CD14-positive monocyte (primary cell): Measurements from ENCODE around the gene GRWD1. TPM values are rescaled to one million over a fixed set of nuclear protein-coding genes. Genes with fewer than 3 reads are reported as not detected.

ENCODE experiments used
- DNase-seq, 3 donors: peaks; one replicate each; pipeline ENCODE4 v3.0.0-alpha.2; 2011 to 2022
- H2AFZ ChIP-seq: 2 replicates; pipeline ENCODE4 v1.6.0; 2012; ENCODE audit warnings: mild to moderate bottlenecking, low read depth, low read length, inconsistent platforms; ENCODE audit not compliant: insufficient read depth, poor library complexity, severe bottlenecking
- H3K27ac ChIP-seq, 2 donors: 1 replicate in 1 of 2; 2 replicates in 1 of 2; pipeline ENCODE4 v1.5.1; 2012 to 2013; ENCODE audit warnings: low read length in 2 of 2, control low read depth in 1 of 2, inconsistent platforms in 1 of 2, low read depth in 1 of 2, mild to moderate bottlenecking in 1 of 2
- H3K27me3 ChIP-seq, 2 donors: one replicate each; pipeline versions ENCODE4 v1.6.0 to v1.6.1; 2011 to 2013; ENCODE audit warnings: low read length in 2 of 2; ENCODE audit not compliant: control insufficient read depth in 2 of 2, insufficient read depth in 2 of 2
- H3K36me3 ChIP-seq, 2 donors: replicated peaks in 1 of 2; 1 replicate in 1 of 2; 2 replicates in 1 of 2; pipeline versions ENCODE4 v1.5.1 to v1.6.1; 2012 to 2013; ENCODE audit warnings: low read length in 2 of 2, control low read depth in 1 of 2, inconsistent platforms in 1 of 2, mild to moderate bottlenecking in 1 of 2; ENCODE audit not compliant: insufficient read depth in 2 of 2, control insufficient read depth in 1 of 2
- H3K4me1 ChIP-seq, 2 donors: 1 replicate in 1 of 2; 2 replicates in 1 of 2; pipeline versions ENCODE4 v1.5.1 to v1.6.1; 2012 to 2013; ENCODE audit warnings: low read length in 2 of 2, control low read depth in 1 of 2, inconsistent platforms in 1 of 2, mild to moderate bottlenecking in 1 of 2, moderate library complexity in 1 of 2; ENCODE audit not compliant: insufficient read depth in 2 of 2, control insufficient read depth in 1 of 2
- H3K4me2 ChIP-seq: replicated peaks from 2 replicates; pipeline ENCODE3; 2012; ENCODE audit warnings: low read length, moderate library complexity, mild to moderate bottlenecking; ENCODE audit not compliant: poor library complexity, severe bottlenecking; ENCODE audit errors: extremely low read depth
- H3K4me3 ChIP-seq, 3 experiments: fragments of 200-600 bp in 1 of 3; sonication (generic) in 1 of 3; replicated peaks in 1 of 3; 1 replicate in 2 of 3; 2 replicates in 1 of 3; pipeline ENCODE4 v1.5.1; 2011 to 2013; ENCODE audit warnings: low read length in 3 of 3, mild to moderate bottlenecking in 3 of 3, control low read depth in 2 of 3, low read depth in 2 of 3, inconsistent platforms in 1 of 3, moderate library complexity in 1 of 3
- H3K79me2 ChIP-seq: 2 replicates; pipeline ENCODE4 v1.6.0; 2012; ENCODE audit warnings: mild to moderate bottlenecking, control low read depth, inconsistent platforms, low read length, moderate library complexity; ENCODE audit not compliant: insufficient read depth
- H3K9ac ChIP-seq: 2 replicates; pipeline ENCODE4 v1.6.0; 2017; ENCODE audit warnings: low read length, mild to moderate bottlenecking; ENCODE audit not compliant: insufficient read depth, poor library complexity, severe bottlenecking
- H3K9me3 ChIP-seq, 2 donors: replicated peaks in 1 of 2; 1 replicate in 1 of 2; 2 replicates in 1 of 2; pipeline versions ENCODE4 v1.5.1 to v1.6.1; 2012 to 2013; ENCODE audit warnings: low read length in 2 of 2, control low read depth in 1 of 2; ENCODE audit not compliant: control insufficient read depth in 1 of 2, insufficient read depth in 1 of 2
- H4K20me1 ChIP-seq: 2 replicates; pipeline ENCODE4 v1.6.0; 2012; ENCODE audit warnings: mild to moderate bottlenecking, low read length, control low read depth, moderate library complexity; ENCODE audit not compliant: insufficient read depth
- H3K27ac Mint-ChIP-seq, 7 donors: one replicate each; pipeline ENCODE4 v1.8.0; 2020; ENCODE audit warnings: mild to moderate bottlenecking in 7 of 7, mixed read lengths in 7 of 7, moderate library complexity in 6 of 7, inconsistent platforms in 2 of 7
- H3K27me3 Mint-ChIP-seq, 3 donors: one replicate each; pipeline ENCODE4 v1.8.0; 2021 to 2022; ENCODE audit warnings: low read depth in 3 of 3, mild to moderate bottlenecking in 3 of 3, mixed read lengths in 3 of 3, moderate library complexity in 3 of 3, inconsistent platforms in 1 of 3
- H3K36me3 Mint-ChIP-seq, 2 donors: one replicate each; pipeline ENCODE4 v1.8.0; 2020; ENCODE audit warnings: mixed read lengths in 2 of 2, inconsistent platforms in 1 of 2, mild to moderate bottlenecking in 1 of 2
- H3K4me1 Mint-ChIP-seq: one replicate; pipeline ENCODE4 v1.8.0; 2020; ENCODE audit warnings: mild to moderate bottlenecking, mixed read lengths
- H3K4me3 Mint-ChIP-seq, 2 donors: one replicate each; pipeline ENCODE4 v1.8.0; 2020; ENCODE audit warnings: mild to moderate bottlenecking in 2 of 2, mixed read lengths in 2 of 2, moderate library complexity in 1 of 2
- H3K9me3 Mint-ChIP-seq, 7 donors: one replicate each; pipeline ENCODE4 v1.8.0; 2020 to 2022; ENCODE audit warnings: mixed read lengths in 7 of 7, mild to moderate bottlenecking in 6 of 7, moderate library complexity in 6 of 7, inconsistent platforms in 2 of 7
- CTCF ChIP-seq: fragments of 200-600 bp; IDR thresholded peaks from one replicate; pipeline ENCODE4 v1.8.0; 2022; ENCODE audit warnings: antibody characterized with exemption, mild to moderate bottlenecking
- WGBS: methylation state at CpG from one replicate; pipeline ENCODE4 v1.1.5; 2013; ENCODE audit warnings: missing lambda C conversion rate; ENCODE audit not compliant: insufficient coverage; 5-methylcytosine and 5-hydroxymethylcytosine counted together
- intact Hi-C, 2 donors: fragments of 100-400 bp; cut with micrococcal nuclease; formaldehyde crosslinking; loops; one replicate each; pipeline versions ENCODE4 v1.15.0 to v1.15.1; 2023
- polyA plus RNA-seq, 3 donors: library from polyadenylated mRNA; depleted of rRNA in 1 of 3; unstranded in 2 of 3; stranded (reverse) in 1 of 3; fragments of 300-500 nt in 2 of 3; fragments of >200 nt in 1 of 3; fragmentation: Illumina TruSeq in 2 of 3; gene quantifications; 1 replicate in 2 of 3; 2 replicates in 1 of 3; pipeline ENCODE4 v1.2.3, GENCODE V29; 2012 to 2021

The GRWD1 gene
- polyA plus RNA-seq, 3 donors = 3.7 to 13.9 (median 10.0) TPM

- peak overlapping the region in 2 of 7 donors; percentile 23 to 89 for H3K27ac Mint-ChIP-seq
Observed at GRCh38 chr19:48500830-48501493, 55.2 kb downstream of the GRWD1 start.

More at GRCh38 chr19:48500830-48501493, 55.2 kb downstream of the GRWD1 start:
- Histone ChIP-seq H3K36me3 (no peaks in the 10 kb centered on the region), H3K27me3 (peaks cover 14 to 39% of the 10 kb centered on the region in 2 donors), H3K79me2 (no peaks in the 10 kb centered on the region), H4K20me1 (no peaks in the 10 kb centered on the region), H3K27ac (no peak overlapping the region), H2AFZ (no peak overlapping the region), H3K9ac (no peak overlapping the region), H3K4me3 (peak overlapping the region in 1 of 3 experiments; percentile 37), H3K4me2 (peak overlapping the region; percentile 42), H3K9me3 (no peaks in the 10 kb centered on the region), H3K4me1 (peaks cover 9 to 21% of the 10 kb centered on the region in 2 donors)
- peak in 1 of 3 donors; percentile 8 for DNase-seq
- intact Hi-C loops = no loop called here
- peaks cover 20% of the 10 kb centered on the region for H3K4me1 Mint-ChIP-seq
- peaks cover 0 to 9% (median 5%) of the 10 kb centered on the region in 7 donors for H3K9me3 Mint-ChIP-seq
- H3K4me3 Mint-ChIP-seq = peak overlapping the region; percentile 61 to 76
- TF ChIP-seq CTCF = no peak
- no peaks in the 10 kb centered on the region for H3K36me3 Mint-ChIP-seq
- 65% methylated on average over 32 of the region's 32 CpGs for WGBS
- H3K27me3 Mint-ChIP-seq = peaks cover 27 to 60% (median 32%) of the 10 kb centered on the region in 3 donors
